Measurements from ENCODE around the gene ZNF518A.

Gene ZNF518A, protein sequence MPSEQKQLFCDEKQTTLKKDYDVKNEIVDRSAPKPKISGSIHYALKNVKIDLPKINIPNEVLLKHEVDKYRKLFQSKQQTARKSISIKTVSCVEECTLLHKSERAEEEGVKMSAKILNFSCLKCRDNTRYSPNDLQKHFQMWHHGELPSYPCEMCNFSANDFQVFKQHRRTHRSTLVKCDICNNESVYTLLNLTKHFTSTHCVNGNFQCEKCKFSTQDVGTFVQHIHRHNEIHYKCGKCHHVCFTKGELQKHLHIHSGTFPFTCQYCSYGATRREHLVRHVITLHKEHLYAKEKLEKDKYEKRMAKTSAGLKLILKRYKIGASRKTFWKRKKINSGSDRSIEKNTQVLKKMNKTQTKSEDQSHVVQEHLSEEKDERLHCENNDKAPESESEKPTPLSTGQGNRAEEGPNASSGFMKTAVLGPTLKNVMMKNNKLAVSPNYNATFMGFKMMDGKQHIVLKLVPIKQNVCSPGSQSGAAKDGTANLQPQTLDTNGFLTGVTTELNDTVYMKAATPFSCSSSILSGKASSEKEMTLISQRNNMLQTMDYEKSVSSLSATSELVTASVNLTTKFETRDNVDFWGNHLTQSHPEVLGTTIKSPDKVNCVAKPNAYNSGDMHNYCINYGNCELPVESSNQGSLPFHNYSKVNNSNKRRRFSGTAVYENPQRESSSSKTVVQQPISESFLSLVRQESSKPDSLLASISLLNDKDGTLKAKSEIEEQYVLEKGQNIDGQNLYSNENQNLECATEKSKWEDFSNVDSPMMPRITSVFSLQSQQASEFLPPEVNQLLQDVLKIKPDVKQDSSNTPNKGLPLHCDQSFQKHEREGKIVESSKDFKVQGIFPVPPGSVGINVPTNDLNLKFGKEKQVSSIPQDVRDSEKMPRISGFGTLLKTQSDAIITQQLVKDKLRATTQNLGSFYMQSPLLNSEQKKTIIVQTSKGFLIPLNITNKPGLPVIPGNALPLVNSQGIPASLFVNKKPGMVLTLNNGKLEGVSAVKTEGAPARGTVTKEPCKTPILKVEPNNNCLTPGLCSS (N-terminal part only)

DNA sequence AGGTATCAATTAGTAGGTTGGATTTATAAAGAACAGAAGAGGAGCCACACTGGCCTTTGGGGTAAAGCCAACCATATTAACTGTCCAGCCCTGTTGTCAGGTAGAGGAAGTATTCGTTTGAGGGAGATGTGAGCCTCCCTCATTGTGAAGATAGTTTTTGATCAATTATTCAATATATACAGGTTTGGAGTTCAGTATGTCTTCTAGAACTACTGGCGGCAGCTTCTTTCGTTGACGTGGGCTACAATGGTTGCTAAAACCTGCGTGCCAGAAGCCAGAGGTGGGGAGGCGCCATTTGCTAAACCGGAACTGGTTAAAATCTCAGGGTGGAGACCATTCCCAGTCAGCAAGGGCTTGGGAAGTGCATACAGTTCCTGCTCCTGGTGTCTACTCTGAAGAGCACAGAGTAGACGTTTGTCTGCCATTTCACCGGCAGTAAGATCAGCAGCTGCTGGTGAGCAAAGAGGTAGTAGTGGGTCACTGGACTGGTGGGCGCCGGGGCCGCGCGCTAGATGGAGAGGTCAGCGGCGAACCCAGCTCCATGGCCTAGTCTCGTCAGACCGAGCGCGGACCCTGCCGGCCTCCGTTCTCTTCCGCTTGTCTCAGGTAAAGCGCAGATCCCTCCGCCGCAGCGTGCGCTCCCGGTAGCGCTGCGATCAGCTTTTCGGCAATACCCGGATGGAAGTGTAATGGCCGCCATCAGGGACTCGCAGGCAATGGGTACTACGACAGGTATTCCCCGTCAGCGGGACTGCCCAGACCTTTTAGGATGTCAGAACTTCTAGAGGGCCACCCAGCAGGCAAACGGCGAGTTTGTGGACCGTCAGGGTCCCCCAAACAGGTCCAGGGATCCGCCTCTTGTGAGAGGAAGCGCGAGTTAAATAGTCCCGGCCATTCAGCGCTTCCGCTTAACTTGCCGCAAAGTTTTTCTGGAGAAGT lies at the start of gene ZNF518A:
Gene ZNF518A (plus strand): TSS at position 911 of the 939 bp plus-strand sequence. CDS start 26,026 bp downstream, outside the sequence.
- DNase-seq (ENCODE audit: low read depth), result peak; percentile 84

DNA sequence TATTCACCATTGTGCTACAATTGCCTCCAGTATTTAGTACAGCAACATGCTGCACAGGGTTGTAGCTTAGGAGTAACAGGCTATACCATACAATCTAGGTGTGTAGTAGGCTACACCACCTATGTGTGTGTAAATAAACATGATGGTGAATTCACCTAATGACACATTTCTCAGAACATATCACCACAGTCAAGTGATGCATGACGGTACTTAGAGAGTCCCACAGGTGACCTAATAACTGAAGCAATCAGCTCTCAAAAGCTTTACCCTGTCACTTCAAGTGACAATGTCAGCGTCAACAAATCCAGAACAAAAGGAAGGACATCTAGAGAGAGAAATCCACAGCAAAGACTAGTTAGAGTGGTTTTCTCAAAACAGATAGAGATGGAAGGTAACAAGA lies 47.9 kb upstream of the ZNF518A start:
- DNase-seq (ENCODE audit: low read depth), result no peak

DNA sequence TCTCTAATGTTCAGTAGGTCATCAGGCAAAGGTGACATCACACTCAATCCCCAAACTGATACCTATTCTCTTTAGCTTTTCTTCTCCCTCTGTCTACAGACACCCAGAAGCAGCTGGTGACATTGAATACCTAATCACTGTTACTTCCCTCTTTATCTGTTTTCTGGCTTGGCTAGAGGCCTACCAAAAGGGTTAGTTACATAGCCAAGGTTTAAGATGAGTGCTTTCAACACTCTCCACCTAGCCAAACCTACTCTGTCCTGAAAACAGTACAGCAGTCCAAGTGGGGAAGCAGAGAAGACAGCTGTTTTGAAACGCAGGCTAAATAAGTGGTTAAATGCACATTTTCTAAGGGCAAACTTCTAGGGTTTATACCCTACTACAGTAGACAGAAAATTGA lies 47.3 kb upstream of the ZNF518A start:
- no peak for DNase-seq (ENCODE audit: low read depth)

DNA sequence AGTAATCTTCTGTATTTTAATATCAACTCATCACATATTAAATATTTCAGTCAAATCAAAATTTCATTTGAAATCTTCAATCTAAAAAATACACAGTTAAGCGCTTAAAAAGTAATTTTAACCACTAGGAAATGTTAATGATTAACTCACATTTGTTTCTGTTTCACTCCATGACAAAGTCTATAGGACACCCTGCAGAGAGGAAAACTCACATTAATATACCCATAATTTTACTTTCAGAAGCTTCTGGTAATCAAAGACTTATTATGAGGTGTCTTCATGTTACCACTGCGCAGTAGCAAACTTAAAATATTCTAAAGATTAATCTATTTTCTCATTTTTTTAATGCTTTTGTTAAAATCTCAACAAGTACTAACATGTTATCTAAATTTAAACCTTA lies 41.0 kb upstream of the ZNF518A start:
- no peak for DNase-seq (ENCODE audit: low read depth)

DNA sequence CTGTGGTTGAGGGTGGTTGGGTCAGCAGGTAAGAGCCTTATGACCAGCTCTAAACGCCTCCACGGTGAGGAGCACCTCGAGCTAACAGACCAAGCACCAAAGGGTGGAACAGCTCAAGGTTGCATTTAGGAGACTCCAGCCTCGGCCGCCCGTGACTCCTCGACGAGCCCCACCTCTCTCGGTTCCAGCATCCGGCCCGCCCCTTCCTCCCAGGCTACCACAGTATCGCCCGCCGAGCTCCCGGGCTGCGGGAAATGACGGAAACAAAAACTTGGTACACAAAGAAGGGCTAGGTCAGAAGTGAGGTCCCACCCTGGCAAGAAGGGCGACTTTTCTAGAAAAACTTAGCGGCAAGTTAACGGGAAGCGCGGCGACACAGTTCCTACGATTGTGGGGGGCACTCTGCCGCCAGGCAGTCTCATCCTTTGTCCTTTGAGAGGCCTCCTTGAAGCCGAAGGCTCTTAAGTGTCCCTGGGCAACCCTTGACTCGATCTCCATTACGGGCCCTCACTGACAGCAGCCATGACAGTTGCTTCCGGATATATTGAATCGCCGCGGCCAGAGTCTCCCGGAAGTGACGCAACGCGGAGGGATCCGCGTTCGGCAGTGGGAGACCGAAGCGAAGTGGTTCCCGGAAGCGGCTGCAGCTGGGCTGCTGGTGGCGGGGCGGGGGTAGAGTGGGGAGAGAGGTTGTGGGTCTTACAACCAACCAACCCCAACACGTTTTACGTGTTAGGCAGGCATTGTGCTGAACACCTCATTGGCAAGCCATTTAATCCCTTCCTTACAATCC lies 40.2 kb upstream of the ZNF518A start:
- peak; percentile 90 for DNase-seq (ENCODE audit: low read depth)

DNA sequence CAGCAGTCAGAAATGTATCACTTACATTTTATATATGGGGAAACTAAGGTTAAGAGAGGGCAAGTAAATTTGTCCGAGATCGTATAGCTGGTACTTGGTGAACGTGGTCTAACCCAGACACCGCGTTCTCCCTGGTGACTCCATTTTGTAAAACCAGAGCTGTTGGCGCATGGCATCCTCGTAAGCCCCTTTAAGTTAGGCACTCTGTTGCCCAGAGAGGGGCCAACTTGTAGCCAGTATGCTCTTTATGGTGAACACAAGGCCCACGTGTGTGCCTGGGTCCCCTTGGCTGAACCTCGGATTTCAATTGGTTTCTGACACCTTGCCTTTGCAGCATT lies 39.7 kb upstream of the ZNF518A start:
- DNase-seq (ENCODE audit: low read depth), result no peak

DNA sequence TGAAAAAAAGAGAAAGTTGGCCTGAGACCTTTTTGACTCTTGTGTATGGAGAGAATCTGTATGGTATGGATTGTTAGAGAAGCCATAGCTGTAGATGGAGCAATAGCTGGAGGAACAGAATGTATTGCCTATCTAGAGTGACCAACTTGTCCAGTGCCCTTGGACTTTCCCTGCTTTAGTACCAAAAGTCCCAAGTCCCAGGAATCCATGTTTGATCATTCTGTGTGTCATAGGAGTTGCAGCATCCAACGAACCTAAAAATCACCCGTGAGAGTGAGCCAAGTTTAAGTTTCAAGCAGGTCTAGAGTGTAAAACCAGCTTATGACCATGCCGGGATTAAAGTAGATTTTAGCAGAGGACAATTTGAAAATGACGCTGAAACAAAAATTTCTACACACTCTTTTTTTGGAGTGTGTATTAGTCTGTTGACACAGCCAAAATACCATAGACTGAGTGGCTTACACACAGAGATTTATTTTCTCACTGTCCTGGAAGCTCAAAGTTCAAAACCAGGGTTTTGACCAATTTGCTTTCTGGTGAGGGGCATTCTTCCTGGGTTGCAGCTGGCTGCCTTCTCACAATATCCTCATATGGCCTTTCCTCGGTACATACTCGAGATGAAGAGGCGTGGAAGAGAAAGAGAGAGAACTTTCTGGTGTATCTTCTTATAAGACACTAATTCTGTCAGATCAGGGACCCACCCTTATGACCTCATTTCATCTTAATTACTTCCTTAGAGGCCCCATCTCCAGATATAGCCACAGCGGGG lies 36.9 kb upstream of the ZNF518A start:
- no peak for DNase-seq (ENCODE audit: low read depth)

DNA sequence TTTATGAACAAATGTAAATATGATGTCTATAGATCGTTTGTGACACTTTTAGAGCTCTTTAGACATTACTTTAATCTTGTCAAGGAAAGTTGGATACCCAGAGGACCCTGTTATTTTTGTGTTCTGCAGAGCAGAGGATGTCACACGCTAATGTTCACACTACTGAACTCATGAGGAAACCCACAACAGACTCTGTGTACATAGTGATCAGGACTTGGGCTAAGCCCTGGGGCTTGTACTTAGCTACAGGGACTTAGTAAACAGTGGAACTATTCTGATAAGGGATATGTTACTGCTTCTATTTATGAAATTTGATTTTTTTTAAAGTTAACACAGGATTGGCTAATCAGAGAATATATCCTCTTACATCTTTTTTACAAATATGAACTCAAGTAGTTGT lies 36.1 kb upstream of the ZNF518A start:
- DNase-seq (ENCODE audit: low read depth), result no peak

DNA sequence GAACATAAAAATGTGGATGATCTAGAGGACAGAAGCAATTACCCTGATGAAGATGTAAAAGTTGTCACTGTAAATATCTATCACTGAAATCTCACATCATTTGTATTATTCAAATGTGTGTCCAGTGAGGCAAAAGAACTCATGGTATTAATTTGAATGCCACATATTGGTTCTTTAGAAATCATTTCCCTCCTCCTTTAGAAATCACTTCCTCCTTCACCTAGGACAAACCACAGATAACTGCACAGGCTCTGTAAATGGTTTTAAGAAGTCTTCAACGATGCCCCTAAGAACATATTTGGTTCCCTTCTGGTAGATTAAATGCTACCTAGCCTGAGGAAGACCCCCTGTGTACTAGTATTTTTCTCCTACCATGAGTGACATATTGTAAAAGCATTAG lies 33.1 kb upstream of the ZNF518A start:
- no peak for DNase-seq (ENCODE audit: low read depth)

DNA sequence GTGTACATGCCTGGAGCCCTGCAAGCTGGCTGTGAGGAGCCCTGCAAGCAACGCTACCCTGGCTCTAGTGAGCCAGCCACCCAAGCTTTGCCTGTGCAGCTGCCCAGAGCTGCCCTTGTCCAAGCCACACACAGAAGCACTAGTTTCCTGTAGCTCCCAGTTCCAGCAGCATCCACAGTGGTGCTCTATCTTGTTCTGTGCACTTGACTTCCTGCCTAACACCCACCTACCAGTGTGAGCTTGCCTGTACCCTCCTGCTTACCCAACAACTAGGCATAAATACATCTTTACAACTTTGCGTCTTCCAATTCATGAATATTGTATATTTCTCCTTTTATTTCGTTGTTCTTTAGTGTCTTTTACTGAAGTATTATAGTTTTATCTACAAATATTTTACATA lies 32.2 kb upstream of the ZNF518A start:
- DNase-seq (ENCODE audit: low read depth), result no peak

DNA sequence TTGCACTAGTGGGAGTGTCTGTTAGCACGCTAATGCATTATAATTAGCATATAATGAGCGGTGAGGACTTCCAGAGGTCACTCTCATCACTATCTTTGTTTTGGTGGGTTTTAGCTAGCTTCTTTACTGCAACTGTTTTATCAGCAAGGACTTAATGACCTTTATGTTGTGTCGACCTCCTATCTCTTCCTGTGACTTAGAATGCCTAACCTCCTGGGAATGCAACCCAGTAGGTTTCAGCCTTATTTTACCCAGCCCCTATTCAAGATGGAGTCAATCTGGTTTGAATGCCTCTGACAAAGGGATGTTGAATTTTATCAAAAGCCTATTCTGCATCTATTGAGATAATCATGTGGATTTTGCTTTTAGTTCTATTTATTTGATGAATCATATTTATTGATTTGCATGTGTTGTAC lies 22.5 kb upstream of the ZNF518A start:
- no peak for DNase-seq (ENCODE audit: low read depth)

DNA sequence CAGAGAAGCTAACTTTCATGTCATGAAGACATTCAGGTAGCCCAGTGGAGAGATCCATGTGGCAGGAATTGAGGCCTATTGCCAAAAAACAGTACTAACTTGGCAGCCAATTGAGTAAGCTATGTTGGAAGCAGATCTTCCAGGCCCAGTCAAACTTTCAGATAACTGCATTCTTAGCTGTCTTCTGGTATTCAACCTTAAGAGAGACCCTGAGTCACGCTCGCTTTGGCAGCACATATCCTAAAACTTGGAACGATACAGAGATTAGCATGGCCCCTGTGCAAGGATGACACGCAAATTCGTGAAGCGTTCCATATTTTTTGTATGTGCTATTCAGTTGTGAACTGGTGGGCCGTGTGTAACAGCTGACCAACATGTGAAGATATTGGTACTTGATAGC lies 17.6 kb upstream of the ZNF518A start:
- no peak for DNase-seq (ENCODE audit: low read depth)

DNA sequence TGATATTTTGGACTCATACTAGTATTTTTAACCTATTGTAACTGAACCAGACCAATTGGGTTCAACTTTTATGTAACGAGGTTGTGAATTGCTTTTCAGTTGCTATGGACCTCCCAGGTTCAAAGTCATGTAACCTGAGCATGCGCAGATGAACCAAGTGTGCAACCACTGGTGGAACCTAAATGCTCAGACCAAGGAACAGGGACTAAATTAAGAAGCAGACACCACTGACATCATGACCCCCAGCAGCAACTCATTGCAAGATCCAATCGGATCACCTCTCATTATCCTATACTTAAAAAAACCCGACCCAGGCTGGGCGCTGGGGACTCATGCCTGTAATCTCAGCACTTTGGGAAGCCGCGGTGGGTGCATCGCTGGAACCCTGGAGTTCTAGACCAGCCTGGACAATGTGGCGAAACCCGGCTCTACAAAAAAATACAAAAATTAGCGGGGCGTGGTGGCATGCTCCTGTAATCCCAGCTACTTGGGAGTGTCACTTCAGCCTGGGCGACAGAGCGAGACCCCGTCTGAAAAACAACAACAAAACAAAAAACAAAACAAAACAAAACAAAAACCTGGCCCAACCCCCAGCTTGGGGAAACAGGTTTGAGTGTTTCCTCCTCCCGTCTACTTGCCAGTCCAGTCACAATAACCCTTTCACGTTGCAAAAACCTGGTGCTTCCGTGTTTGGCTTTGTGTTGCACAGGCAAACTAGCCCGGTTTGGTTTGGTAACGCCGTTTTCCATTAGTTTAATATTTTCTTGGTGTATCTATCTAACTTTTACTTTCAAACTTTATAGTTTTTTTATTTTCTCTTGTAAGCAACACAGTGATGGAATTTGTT lies 11.3 kb upstream of the ZNF518A start:
- no peak for DNase-seq (ENCODE audit: low read depth)

DNA sequence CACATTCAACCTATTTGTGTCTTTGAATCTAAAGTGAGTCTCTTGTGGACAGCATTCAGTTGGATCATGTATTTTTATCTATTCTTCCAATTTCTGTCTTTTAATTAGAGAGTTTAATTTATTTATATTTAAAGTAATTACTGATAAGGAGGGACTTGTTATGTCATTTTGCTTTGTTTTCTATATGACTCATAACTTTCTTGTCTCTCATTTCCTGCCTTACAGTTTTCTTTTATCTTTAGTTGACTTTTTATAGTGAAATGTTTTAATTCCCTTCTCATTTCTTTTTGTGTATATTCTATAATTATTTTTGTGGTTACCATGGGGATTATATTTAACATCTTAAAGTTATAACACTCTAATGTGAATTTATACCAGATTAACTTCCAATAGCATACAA lies 7.3 kb upstream of the ZNF518A start:
- DNase-seq (ENCODE audit: low read depth), result no peak

DNA sequence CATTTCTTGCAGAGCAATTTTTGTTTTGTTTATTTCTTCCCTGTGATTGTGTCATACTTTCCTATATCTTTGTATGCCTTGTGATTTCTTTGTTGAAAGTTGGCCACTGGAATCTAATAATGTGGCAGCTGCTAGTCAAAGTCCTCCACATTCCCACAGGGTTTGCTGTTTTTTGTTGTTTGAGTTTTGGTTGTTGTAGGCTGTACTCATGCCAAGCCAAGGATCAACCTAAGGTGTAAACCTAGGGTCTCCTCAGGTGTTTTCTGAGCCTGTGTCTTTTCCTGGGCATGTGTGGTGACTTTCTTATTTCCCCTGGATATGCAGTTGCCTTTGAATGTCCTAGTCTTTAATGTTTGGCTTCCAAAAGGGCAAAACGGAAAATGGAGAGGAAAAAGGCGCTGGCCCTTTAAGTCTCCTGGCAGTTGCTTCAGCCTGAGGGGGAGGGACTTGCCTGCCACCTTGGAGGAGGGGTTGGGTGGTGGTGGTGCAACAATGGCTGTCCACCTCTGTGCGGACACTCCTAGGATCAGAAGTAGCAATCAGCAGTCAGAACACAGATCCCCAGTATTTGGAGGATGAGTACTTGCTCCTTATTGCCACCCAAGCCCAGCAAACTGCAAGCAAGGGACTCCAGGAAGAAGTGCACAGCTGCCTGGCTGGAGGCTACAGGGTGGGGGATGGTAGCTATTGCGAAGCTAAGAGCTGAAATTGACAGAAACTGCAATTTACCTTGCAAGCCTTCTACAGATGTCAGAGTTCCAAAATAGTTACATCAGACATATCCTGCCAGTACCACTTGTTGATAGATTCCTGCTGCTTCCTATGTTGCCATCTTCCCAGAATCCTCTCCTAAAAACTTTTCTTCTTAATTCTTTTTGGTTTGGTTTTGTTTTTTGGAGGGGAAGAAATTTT lies 5.6 kb upstream of the ZNF518A start:
- DNase-seq (ENCODE audit: low read depth), result no peak

DNA sequence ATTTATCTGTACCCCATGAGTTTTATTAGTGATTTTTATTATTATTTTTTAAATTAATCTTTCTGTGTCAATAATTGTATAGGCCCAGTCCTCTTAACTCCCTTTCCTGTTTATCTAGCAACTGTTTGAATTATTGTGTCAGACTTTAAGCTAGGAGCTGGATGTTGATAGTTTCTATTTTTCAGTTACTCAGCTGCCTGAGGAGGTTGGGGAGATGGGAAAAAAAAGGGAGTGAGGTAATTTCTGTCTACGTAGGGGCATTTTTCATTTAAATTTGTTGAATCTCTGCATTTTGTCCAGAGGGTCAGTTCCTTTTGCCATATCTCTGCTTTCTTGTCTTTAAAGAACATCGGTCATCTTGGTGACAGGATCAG lies 5.0 kb upstream of the ZNF518A start:
- no peak for DNase-seq (ENCODE audit: low read depth)

DNA sequence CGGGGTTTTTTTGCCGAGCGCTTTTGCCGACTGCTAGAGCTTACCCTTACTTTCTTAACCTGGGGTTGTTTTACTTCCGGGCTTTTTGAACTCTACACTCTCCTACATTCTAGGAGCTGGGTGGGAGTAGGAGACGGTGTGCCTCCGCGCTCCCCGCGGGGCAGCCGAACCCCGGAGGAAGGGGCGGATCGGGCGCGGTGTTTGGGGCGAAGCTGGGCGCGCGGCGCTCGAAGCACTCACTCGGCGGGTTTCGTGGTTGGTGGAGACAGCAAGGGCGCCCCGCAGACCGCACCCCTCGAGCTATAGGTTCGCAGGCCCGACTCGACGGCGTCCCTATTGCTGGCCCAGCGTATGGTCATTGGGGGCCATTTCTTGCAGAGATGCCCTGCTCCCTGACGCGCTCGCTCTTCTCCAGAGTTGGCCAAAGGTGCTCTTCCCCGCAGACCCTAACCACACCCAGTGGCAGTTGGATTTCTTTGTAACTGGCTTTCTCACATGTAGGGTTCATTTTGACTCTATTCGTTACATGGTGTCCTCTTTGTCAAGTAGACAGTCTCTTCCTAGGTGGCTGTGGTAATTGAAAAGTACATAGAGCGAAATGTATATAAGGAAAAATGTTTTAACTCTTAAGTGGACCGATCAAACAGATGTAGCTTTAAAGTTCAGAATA lies 364 bp downstream of the ZNF518A start:
- peak; percentile 54 for DNase-seq (ENCODE audit: low read depth)

DNA sequence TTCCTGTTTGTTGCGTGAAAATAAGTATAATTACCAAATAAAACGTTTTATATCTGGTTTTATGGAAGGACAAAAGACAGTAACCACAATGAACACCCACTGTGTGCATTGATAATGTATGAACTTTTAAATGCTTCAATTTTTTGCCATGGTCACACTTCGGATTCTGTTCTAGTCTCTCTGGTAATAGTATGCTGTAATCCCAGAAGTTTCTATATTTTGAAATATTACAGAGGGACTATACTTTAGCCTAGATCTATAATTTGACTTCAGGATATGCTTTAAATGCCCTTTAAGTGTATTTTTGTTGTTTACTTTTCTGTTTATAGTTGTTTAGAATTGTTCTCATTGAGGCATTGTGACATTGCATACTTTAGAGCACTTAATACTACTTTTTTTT lies 1.5 kb downstream of the ZNF518A start:
- no peak for DNase-seq (ENCODE audit: low read depth)

Data from stimulated activated CD4-positive, alpha-beta T cell treated with anti-CD3 and anti-CD28 coated beads, Interleukin-2, amount 100 ng/mL, for 4 hours (primary cell).